KMS-11 (cell line): ENCODE measurements around the gene RPS2.

ENCODE experiments used
- H2AFZ ChIP-seq: fragments of 200-600 bp; sonication (generic); 2 replicates; pipeline ENCODE4 v1.6.1; 2016; ENCODE audit warnings: antibody characterized with exemption, mixed run types, low read depth
- H3K27ac ChIP-seq: fragments of 200-600 bp; sonication (generic); 2 replicates; pipeline ENCODE4 v1.6.1; 2016; ENCODE audit warnings: mild to moderate bottlenecking, mixed run types
- H3K27me3 ChIP-seq: fragments of 200-600 bp; sonication (generic); 2 replicates; pipeline ENCODE4 v1.6.1; 2017; ENCODE audit warnings: mild to moderate bottlenecking, low read depth, mixed run types, moderate library complexity; ENCODE audit not compliant: insufficient read depth
- H3K36me3 ChIP-seq: fragments of 200-600 bp; sonication (generic); 2 replicates; pipeline ENCODE4 v1.6.1; 2017; ENCODE audit warnings: mild to moderate bottlenecking, mixed run types; ENCODE audit not compliant: insufficient read depth
- H3K4me1 ChIP-seq: fragments of 200-600 bp; sonication (generic); 2 replicates; pipeline ENCODE4 v1.6.1; 2016; ENCODE audit warnings: mild to moderate bottlenecking, low read depth, mixed run types; ENCODE audit not compliant: poor library complexity, severe bottlenecking
- H3K4me2 ChIP-seq: fragments of 200-600 bp; sonication (generic); 2 replicates; pipeline ENCODE4 v1.7.0; 2016; ENCODE audit warnings: mild to moderate bottlenecking, mixed run types
- H3K4me3 ChIP-seq: fragments of 200-600 bp; sonication (generic); IDR thresholded peaks from 2 replicates; pipeline ENCODE4 v1.6.1; 2017; ENCODE audit warnings: low read depth, low read length, mixed read lengths; ENCODE audit not compliant: insufficient read depth
- H3K79me2 ChIP-seq: fragments of 200-600 bp; sonication (generic); 2 replicates; pipeline ENCODE4 v1.6.1; 2016; ENCODE audit warnings: low read depth, mixed run types; ENCODE audit not compliant: insufficient read depth
- H3K9ac ChIP-seq: fragments of 200-600 bp; sonication (generic); 2 replicates; pipeline ENCODE4 v1.6.1; 2016; ENCODE audit warnings: mild to moderate bottlenecking, mixed run types
- H4K20me1 ChIP-seq: fragments of 200-600 bp; sonication (generic); 2 replicates; pipeline ENCODE4 v1.6.1; 2016; ENCODE audit warnings: mild to moderate bottlenecking, mixed run types; ENCODE audit not compliant: insufficient read depth
- TF ChIP-seq, protein P1 (sequence below): fragments of 200-600 bp; sonication (generic); conservative IDR thresholded peaks from 2 replicates; pipeline ENCODE4 v1.6.1; 2017; ENCODE audit warnings: low read depth, mild to moderate bottlenecking, antibody characterized with exemption, low read length, moderate library complexity, mixed read lengths

The RPS2 gene

DNA sequence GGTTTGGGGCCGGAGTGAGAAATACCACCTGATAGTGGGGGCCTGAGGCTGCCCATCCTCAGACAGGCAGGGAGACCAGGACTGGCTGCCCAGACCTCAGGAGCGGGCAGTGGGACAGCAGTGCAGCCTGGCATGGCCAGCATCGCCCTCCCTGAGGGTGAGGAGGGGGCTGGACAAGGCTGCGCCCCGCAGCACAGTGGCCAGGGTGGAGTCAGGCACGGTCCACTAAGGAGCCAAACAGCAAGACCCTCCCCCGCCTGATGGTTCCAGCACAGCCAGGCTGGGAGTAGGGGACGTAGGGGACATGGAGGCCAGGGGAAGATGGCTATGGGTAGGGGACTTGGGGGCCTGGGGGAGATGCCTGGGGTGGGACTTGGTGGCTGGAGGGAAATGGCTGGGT, 41.7 kb upstream of the RPS2 start:
- H3K36me3 ChIP-seq = no peaks in the 10 kb centered on the region
- H3K4me1 ChIP-seq = peaks cover 23% of the 10 kb centered on the region
- peaks cover 56% of the 10 kb centered on the region for H3K79me2 ChIP-seq
- H3K4me2 ChIP-seq = no peak overlapping the region
- H3K9ac ChIP-seq = no peak overlapping the region
- no peak overlapping the region for H3K27ac ChIP-seq
- TF ChIP-seq, protein P1, sequence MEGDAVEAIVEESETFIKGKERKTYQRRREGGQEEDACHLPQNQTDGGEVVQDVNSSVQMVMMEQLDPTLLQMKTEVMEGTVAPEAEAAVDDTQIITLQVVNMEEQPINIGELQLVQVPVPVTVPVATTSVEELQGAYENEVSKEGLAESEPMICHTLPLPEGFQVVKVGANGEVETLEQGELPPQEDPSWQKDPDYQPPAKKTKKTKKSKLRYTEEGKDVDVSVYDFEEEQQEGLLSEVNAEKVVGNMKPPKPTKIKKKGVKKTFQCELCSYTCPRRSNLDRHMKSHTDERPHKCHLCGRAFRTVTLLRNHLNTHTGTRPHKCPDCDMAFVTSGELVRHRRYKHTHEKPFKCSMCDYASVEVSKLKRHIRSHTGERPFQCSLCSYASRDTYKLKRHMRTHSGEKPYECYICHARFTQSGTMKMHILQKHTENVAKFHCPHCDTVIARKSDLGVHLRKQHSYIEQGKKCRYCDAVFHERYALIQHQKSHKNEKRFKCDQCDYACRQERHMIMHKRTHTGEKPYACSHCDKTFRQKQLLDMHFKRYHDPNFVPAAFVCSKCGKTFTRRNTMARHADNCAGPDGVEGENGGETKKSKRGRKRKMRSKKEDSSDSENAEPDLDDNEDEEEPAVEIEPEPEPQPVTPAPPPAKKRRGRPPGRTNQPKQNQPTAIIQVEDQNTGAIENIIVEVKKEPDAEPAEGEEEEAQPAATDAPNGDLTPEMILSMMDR = no peak
- H4K20me1 ChIP-seq = peaks cover 15% of the 10 kb centered on the region
- no peaks in the 10 kb centered on the region for H3K27me3 ChIP-seq
- H3K4me3 ChIP-seq = no peak overlapping the region
- no peak overlapping the region for H2AFZ ChIP-seq

DNA sequence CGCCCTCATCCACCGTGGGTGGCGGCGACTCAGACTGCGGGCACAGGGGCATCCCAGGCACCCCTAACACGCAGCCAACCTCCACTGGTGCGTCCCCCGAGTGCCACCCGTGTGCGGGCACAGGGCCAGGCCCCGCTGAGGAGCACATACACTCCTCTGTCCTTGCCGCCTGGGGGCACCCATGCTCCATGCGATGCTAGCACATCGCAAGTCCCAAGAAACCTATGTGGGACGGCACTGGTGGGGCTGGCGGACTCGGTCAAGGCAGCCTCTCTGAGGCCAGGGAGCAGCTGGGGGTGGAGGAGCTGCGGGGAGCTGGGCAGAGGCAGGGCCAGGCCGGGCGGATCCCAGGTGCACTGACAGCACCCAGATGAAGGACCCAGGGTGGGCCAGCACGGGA, 41.0 kb upstream of the RPS2 start:
- TF ChIP-seq, protein P1 = no peak
- Histone ChIP-seq H3K4me2 (no peak overlapping the region), H3K36me3 (no peaks in the 10 kb centered on the region), H3K4me1 (peaks cover 20% of the 10 kb centered on the region), H3K27ac (no peak overlapping the region), H3K9ac (no peak overlapping the region), H4K20me1 (peaks cover 15% of the 10 kb centered on the region), H3K4me3 (no peak overlapping the region), H3K27me3 (no peaks in the 10 kb centered on the region), H2AFZ (no peak overlapping the region), H3K79me2 (peaks cover 56% of the 10 kb centered on the region)

DNA sequence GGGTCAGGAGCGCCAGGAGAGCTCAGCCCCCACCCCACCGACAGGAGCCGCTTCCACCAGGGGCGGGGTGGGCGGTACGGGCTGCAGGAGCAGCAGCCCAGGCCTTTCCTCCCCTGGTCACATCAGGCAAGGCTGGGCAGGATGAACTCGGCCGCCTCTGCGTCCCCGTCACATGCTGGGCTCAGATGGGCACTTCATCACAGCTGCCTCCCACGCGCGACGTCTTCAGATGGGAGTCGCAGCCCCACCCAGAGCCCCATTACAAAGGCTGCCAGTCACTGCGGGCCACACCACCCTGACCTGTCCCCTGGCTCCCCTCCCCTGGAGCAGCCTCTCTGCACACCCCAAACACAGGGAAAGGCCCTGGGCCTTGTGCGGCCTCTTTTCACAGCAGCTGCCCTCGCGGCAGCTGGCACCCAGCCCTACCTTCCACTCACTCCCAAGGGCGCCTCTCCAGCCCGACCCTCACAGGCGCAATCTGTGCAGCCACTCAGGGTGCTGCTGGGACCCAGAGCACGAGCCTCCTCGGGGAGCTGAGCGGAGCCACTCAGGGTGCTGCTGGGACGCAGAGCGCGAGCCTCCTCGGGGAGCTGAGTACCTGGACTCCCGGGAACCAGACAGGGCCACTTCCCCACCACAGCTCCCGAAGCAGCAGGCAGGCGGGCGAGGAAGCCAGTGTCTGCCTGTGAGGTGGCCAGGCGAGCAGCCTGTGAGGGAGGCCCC, 40.3 kb upstream of the RPS2 start:
- Histone ChIP-seq H3K4me1 (peaks cover 17% of the 10 kb centered on the region), H2AFZ (no peak overlapping the region), H4K20me1 (peaks cover 15% of the 10 kb centered on the region), H3K9ac (no peak overlapping the region), H3K27ac (no peak overlapping the region), H3K4me3 (no peak overlapping the region), H3K4me2 (no peak overlapping the region), H3K36me3 (no peaks in the 10 kb centered on the region), H3K79me2 (peaks cover 56% of the 10 kb centered on the region), H3K27me3 (no peaks in the 10 kb centered on the region)
- TF ChIP-seq, protein P1 = no peak

DNA sequence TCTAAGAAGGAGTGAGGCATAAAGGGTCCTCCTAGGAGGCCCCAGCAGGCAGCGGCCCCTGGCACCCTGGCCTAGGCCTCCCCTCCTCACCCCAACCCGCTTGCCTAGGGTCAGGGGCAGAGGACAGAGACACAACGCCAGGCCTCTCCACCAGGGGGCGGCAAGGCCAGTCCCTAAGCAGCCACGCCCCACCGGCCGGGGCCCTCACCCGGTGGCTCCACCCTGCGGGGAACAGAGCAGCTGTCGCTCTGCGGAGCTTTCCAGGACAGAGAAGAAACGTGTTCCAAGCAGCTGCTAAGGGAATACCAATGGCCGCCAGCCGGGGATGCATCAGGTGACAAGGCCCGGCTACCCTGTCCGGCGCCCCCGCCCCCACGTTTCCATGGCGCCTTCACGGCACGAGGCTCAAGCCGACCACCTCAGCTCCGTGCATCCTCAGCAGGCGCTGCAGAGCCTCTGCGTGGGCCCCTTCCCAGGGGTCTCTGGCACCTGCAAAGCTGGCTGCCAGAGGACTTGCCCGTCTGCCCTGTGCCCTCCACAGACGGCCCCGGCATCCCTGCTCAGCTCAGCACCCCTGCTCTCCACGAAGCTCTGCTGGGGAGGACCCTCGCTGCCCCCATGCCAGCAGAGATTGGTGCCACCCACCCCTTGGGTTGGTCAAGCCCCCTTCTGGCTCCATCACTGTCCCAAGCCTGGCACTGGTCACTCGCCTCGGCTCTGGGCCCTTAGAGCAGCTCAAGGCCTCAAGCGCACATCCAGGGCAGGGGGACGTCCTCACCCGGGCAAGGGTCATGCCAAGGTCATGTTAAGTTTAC, 39.4 kb upstream of the RPS2 start:
- Histone ChIP-seq H3K4me2 (no peak overlapping the region), H3K79me2 (peaks cover 52% of the 10 kb centered on the region), H2AFZ (no peak overlapping the region), H3K36me3 (no peaks in the 10 kb centered on the region), H3K4me1 (peaks cover 17% of the 10 kb centered on the region), H3K27me3 (no peaks in the 10 kb centered on the region), H3K4me3 (no peak overlapping the region), H4K20me1 (peaks cover 15% of the 10 kb centered on the region), H3K9ac (no peak overlapping the region), H3K27ac (no peak overlapping the region)
- TF ChIP-seq, protein P1 = peak; percentile 89
